Measurements from ENCODE around the gene TNPO3. TPM values are rescaled to one million over a fixed set of nuclear protein-coding genes. Genes with fewer than 3 reads are reported as not detected.
"Not testable (repeated sequence)": the region's sequence is repeated elsewhere in the genome, so short reads cannot be mapped to it uniquely, and the experiment has no call there.

TNPO3 gene
- total RNA-seq, 1 donor from 2014 or later, result 57.2 TPM

DNA sequence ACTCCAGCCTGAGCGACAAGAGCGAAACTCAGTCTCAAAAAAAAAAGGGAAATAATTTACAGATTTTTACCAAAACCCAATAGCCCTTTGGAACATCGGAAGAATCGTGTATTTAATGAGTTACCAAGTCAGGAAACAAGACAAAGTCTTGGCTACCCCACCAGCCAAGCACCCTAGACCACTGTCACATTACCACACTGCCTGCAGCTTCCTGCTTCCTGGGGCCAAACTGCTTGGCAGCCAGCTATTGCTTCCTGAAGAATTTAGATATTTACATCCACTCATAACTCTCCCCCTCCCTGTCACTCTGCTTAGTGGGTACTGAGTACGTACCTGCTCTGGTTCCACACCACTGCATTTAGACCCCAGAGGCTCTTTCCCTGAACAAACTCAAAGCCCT, 14.1 kb upstream of the TNPO3 start:
- DNase-seq, result no peak

DNA sequence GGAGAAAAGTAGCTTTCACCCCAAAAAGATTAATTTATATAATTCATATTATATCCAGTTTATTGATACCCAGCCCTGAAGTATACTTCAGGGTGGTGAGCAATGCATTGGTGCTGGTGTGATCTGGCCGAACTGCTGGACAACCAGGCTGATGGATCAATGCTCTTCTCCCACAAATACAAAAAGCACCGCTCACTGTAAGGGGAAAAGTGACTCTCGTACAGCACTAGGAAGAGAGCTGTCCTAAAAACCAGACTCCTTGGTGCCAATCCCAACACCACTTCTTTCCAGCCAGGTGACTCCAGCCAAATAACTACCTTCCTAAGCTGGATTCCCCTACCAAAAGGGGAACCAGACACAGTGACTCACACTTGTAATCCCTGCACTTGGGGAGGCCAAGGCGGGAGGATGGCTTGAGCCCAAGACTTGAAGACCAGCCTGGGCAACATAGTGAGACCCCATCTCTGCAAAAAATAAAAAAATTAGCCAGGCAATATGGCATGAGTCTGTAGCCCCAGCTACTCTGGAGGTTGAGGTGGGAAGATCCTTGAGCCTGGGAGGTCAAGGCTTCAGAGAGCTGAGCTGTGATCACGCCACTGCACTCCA, 13.1 kb upstream of the TNPO3 start:
- DNase-seq, result no peak

DNA sequence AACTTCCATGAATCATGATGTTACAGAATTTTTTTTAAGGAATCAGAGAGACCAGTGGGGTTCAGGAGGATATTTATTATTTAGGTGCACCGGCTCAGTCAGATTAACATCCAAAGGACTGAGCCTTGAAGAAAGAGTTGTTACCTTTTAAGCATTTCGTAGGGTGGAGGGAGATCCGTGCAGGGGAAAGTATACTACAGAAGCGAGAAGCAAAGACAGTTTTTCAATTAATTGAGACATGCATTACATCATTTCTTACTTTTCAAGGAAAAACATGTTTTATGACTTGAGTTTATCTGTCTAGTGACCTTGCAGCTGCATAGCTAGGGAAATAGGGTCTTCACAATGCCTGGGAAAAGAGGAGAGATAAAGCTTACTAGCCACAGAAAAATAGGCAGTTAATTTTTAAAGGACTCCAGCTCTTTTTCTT, 12.2 kb upstream of the TNPO3 start:
- DNase-seq, result not testable (repeated sequence)

DNA sequence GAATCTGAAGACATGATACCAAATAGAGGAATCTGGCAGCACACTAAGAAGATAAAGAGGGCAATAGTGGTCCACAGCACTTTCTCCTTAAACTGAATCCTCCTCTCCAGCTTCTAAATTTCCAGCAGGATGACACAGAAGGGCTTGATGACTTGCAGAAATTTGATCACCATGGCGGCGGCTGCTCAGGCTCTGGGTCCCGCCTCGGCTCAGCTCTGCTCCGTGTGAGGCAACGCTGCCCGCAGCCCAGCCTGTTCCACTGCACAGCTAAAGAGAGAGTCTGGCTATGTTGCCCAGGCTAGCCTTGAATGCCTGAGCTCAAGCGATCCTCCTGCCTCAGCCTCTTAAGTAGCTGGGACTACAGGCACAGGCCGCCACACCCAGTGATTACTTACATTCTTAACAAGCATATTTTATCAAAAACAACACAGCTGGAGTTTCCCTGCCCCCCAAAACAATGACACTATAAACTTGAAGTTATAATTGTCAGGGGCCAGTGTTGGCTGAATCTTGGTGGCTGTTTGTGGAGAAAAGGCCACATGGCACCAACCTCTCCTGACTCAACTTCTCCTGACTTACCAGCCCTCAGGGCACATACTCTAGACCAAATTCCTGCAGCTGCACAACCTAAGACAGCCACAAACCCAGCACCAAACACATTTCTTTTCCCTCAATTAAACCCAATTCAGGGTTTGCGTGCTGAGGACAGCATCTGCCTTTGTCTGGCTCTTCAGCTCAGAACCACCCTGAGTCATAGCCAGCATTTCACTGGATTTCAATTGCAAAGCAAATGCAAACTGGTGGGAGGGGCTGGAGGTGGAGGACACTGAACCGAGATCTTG, 11.6 kb upstream of the TNPO3 start:
- DNase-seq, result no peak

DNA sequence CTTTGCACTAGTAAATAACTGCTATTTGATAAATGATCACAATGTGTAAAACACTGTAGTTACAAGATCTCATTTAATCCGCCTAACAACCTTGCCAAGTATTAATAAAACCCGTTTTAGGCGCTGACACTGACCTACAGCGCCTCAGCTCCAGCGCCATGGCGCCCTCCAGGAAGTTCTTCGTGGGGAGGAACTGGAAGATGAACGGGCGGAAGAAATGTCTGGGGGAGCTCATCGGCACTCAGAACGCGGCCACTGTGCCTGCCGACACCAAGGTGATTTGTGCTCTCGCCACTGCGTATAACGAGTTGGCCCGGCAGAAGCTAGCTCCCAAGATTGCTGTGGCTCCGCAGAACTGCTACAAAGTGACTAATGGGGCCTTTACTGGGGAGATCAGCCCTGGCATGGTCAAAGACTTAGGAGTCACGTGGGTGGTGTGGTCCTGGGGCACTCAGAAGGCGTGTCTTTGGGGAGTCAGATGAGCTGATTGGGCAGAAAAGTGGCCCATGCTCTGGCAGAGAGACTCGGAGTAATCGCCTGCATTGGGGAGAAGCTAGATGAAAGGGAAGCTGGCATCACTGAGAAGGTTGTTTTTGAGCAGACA, 1.1 kb upstream of the TNPO3 start:
- no peak for DNase-seq

DNA sequence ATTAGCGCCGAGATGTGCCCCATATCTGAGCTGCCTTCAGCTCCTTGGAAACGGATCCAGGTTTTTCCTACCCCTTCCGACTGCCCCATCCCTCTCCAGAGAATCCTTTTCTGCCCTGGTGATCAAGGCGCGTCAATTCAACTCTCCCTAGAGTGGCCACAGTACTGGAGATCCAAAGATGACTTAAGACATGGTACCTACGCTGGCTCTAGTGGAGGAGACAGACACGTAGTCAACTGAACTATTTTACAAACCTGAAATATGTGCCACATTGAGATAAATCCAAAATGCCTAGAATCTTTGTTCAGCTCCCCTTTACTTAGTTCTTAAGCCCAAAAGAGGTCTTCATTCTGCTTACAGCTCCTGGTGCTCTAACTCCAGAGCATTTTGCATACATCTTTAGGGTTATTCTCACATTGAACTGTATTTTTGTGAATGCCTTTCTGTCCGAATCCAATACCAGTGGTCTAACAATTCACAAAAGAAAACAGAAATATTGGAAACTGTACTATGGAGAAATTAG, 444 bp upstream of the TNPO3 start:
- DNase-seq, result no peak

DNA sequence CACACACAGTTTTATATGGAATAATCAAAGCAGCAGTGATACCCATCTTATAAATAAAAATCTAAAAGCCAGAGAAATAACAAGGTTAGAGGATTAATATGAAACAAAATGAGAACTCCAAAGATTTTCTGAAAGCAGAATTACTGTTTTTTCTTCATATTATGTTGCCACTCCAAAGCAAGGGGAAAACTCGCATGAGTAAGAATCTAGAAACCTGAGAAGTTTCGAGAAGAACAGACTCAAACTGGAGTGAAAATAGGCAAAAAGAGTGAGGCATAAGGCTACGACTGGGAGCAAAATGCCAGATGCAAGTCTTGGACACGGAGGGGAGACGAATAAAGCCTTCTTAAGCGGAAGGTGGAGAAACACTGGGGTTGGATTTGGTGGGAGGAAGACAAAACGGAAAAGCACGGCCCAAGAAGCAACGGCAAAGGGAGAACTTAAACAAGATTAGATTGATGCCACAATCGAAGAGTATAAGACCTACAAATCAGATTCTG, 923 bp downstream of the TNPO3 start:
- peak; percentile 41 for DNase-seq

DNA sequence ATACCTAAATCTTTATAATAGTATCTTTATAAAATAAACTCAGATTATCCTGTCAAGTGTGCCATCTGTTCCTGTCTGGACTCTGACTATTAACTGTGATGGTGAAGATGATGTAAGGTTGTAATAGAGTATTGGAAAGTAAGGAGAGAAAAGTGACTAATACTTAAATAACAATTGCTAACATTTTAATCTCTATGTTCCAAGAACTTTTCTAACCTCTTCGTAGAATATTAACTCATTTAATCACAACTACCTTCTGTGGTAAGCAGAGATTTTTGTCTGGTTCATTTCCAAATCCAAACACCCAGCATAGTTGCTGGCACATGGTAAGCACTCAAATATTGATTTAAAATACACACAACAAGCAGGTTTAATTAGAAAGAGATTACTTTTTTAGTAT, 2.5 kb downstream of the TNPO3 start:
- no peak for DNase-seq

DNA sequence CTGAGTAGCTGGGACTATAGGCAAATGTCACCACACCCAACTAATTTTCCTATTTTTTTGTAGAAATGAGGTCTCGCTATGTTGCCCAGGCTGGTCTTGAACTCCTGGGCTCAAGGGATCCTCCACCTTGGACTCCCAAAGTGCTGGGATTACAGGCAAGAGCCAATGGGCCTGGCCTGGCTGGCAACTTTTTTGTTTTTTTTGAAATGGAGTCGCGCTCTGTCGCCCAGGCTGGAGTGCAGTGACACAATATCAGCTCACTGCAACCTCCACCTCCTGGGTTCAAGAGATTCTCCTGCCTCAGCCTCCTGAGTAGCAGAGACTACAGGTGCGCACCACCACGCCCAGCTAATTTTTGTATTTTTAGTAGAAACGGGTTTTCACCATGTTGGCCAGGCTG, 3.5 kb downstream of the TNPO3 start:
- DNase-seq, result not testable (repeated sequence)

DNA sequence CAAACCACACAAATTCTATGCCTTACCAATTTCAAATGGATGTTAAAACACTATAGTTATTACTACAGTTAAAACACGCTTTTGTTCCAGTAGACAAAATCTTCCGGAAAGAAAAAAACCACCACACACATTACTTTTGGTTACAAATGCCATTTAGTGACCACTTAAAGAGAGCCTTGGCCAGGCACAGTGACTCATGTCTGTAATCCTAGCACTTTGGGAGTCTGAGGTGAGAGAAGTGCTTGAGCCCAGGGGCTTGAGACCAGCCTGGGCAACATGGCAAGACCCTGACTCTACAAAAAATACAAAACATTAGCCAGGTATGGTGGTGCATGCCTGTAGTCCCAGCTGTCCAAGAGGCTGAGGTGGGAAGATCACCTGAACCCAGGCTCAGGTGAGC, 7.2 kb downstream of the TNPO3 start:
- DNase-seq, result no peak

DNA sequence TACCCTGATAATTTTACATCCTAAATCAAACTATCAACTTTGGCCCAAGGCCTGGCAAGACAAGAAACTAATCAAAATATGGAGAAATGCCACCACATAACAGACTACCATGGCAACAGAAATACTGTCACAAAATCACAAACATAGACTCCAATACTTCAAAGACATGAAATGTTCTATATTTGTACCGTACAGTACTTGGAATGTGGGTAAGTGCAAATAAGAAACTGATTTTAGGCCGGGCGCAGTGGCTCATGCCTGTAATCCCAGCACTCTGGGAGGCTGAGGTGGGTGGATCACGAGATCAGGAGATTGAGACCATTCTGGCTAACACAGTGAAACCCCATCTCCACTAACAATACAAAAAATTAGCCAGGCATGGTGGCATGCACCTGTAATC, 9.2 kb downstream of the TNPO3 start:
- no peak for DNase-seq

DNA sequence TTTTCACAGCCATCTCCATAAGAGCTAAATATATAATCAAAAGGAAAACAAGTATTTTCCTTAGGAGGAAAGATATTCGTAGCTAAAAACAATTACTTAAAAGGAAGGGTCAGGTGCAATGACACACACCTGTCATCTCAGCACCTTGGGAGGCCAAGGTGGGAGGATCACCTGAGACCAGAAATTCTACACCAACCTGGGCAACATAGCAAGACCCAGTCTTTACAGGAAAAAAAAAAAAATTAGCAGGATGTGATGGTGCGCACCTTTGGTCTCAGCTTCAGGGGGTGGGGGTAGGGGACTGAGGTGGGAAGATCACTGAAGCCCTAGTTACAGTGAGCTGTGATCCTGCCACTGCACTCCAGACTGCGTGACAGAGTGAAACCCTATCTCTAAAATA, 11.9 kb downstream of the TNPO3 start:
- DNase-seq, result no peak

DNA sequence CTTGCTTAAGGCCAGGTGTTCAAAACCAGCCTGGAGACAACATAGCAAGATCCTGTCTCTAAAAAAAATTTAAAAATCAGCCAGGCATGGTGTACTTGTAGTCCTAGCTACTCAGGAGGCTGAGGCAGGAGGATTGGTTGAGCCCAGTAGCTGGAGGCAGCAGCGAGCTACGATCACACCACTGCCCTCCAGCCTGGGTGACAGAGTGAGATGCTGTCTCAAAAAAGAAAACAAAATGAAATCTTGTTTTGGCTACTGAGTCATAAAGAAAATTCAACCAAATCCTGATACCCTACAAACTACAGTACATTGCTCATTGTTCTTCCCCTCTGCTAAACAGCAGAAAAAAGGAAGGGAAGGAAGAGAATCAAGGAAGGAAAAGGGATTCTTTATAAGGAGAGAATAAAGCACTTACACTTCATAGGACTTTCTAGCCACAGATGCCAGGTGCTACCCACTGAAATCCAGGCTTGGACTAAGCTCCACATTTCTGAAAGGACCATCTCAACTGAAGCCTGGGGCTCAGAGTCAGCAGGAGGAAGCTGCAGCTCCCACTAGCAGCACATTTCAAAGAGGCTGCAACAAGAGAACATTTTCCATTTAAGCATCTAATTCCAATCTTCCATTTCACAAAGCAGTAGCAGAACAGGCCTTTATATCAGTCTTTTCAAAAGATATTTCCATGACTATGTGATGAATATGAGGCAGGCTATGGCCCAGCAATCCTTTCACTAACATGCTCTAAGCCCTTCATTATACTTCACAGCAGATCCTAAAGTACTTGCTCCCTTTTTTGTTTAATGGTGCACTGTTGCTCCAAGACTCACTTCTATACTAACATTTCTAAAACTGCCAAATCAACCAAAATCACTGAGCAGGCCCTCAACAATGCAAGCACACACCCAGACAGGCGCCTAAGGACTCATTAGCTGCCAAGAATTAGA, 13.5 kb downstream of the TNPO3 start:
- peak; percentile 4 for DNase-seq

DNA sequence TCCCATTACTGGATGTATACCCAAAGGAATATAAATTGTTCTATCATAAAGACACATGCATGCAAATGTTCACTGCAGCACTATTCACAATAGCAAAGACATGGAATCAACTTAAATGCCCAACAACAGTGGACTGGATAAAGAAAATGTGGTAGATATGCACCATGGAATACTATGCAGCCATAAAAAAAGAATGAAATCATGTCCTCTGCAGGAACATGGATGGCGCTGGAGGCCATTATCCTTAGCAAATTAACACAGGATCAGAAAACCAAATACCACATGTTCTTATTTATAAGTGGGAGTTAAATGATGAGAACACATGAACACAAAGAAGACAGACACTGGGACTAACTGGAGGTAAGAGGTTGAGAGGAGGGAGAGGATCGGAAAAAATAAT, 16.4 kb downstream of the TNPO3 start:
- not testable (repeated sequence) for DNase-seq

DNA sequence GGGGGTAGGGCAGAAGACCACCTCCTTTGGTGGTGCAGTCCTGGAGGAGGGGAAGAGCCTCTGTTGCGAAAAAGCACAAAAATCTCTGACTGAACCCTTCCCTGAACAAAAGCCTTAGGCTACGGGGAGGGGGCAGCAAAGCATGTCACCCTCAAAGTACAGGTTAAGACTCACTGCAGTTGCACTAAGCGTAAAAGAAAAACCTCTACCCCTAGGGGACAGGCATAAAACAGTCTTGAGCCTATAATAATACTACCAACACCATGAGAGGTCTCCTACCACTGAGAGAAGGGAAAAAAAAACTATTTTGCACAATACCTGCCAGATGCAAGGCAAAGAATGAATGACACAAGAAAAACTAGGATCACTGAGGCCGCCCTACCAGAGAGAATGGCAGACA, 17.3 kb downstream of the TNPO3 start:
- DNase-seq, result no peak

DNA sequence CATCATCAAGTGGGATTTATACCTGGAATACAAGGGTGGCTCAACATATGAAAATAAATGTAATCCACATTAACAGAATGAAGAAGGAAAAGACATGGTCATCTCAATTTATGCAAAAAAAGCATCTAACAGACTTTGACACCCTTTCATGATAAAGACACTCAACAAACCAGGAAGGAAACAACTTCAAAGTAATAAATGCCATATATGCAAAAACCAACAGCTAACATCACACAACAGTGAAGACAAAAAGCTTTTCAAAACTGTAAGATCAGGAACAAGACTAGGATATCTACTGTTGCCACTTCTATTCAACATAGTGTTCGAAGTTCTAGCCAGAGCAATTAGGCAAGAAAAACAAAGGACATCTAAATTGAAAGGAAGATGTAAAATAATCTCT, 22.9 kb downstream of the TNPO3 start:
- no peak for DNase-seq

DNA sequence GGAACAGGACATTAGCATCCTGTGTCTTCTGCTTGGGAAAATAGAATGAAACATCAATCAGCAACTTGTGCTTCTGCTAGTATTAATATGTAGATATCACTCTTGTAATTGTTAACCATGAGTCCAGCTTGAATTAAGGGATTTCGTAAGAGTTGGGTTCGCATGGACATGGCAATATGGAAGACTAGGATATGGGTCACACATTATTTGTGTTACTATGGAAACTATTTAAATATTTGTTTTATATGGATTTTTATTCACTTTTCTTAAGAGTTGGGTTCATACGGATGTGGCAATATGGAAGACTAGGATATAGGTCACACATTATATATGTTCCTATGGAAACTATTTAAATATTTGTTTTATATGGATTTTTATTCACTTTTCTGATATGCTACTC, 24.5 kb downstream of the TNPO3 start:
- DNase-seq, result no peak

DNA sequence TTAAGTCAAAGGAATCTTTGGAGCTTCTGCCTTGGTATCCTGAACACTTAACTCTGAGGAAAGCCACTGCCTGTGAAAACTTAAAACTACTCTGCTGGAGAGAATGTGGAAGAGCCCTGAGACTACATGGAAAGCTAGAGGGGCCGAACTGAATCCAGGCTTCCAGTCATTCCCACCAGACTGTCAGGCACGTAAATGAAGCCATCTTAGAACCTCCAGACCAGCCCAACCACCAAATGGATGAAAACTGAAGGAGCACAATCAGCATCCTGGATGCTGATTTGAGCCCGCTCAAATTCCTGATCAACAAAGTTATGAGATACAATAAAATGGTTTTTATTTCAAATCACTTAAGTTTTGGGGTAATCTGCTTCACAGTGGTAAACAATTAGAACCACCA, 30.8 kb downstream of the TNPO3 start:
- DNase-seq, result no peak

DNA sequence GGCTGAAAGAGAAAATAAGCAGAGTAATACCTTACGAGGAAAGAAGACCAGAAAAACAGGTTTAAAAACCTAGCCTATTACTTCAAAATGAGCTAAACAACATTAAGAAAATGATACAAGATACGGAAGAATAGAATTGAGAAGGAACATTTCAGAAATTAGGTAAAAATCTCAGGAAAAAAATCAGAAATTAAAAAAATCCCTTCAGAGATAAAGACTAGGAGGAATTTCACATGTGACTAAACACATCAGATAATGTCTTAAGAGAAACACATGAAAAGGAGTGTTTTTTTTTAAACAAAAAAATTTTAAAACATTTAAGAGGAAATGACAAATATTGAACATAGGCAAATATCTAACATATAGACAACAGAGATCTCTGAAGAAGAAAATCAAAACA, 33.3 kb downstream of the TNPO3 start:
- no peak for DNase-seq

DNA sequence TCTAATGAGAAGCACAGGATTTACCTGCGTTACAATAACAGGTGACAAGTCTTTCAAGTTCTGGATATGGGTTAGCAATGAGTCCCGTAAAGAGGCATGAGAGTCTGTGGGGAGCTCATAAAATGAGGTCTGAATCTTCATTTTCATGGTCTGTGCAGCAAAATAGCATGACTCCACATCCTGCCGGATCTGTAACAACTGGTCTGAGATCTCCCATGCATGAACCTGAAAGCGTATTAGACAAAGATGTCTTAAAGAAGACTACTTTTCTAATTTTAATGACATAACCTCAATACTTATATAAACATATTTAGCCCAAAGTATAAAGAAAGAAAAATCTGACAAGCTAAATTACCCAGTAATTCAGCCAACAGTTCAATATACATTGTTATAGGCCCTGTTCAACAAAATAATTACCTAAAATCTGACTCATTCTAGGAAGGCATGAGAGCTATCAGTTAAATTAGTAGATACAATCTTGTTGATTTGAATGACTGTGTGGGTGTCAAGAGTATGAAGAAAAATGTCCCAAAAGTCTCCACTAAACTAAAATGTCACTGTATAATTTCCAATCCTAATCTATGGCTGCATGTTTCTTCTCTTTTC, 36.9 kb downstream of the TNPO3 start:
- DNase-seq, result no peak

DNA sequence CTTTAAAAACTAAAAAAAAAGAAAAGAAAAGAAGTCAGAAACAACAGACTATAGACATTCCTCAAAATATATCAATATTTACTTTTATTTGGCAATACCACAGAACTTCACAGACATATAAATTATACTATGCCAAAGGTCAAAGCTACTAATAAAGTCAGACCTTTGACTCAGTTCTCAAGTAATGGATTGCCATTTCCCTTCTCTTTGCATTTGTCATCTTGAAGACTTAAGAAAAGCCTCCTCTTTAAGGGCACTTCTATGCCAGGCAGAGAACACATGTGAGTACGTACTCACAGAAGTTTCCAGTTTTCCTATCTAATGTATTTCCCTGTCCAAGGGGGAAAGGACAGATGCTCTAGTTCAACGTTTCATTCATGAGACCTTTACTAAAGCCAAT, 37.6 kb downstream of the TNPO3 start:
- DNase-seq, result peak; percentile 7

DNA sequence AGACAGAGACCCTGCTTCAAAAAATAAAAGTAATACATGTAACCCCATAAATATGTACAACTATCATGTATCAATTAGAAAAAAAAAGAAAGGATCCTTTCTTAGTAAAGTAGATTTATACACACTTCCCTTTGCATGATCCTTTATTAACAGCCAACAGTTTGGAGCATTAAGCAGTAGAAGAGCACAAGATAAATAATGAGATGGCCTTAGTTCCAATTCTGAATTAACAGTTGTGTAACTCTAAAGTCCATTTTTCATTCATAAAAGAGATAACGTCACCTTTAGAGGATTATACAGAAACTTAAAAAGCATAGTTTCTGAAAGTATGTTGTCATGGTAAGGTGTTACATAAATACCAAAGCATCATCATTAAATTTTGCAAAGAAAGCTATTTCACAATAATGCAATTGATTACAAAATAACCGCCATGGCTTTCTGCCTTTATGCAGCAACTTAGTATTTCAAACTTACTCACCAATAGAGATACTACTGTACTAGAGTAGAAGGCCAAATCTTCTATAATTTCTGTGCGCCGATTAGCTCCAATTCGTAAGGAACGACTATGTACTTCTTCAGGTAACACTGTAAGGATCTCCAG, 40.3 kb downstream of the TNPO3 start:
- no peak for DNase-seq

Data from dermis blood vessel endothelial cell (primary cell).